ENCODE measurements around the gene ADCY9.

DNA sequence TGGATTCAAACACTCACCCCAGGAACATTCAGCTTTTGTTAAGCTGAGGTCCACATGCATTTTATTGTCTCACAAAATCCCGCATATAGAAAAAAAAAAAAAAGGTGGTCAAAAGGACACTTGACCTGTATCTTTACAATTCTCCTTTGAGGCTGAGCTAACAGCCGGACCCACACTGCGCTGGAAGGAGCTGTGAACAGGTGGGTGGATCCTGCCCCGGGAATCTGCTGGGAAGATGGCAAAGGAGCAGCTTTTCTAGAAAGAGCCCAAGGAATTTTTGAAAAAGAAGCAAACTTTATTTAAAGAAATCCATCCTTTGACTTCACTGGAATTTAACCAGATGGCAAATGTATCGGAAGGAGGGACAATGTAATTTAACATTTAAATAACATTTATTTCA is 108.1 kb downstream of the ADCY9 start:
- TF ChIP-seq, protein P1, sequence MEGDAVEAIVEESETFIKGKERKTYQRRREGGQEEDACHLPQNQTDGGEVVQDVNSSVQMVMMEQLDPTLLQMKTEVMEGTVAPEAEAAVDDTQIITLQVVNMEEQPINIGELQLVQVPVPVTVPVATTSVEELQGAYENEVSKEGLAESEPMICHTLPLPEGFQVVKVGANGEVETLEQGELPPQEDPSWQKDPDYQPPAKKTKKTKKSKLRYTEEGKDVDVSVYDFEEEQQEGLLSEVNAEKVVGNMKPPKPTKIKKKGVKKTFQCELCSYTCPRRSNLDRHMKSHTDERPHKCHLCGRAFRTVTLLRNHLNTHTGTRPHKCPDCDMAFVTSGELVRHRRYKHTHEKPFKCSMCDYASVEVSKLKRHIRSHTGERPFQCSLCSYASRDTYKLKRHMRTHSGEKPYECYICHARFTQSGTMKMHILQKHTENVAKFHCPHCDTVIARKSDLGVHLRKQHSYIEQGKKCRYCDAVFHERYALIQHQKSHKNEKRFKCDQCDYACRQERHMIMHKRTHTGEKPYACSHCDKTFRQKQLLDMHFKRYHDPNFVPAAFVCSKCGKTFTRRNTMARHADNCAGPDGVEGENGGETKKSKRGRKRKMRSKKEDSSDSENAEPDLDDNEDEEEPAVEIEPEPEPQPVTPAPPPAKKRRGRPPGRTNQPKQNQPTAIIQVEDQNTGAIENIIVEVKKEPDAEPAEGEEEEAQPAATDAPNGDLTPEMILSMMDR (IDR thresholded peaks at IDR 0.05; ENCODE audit: low read depth, low read length, poor library complexity, severe bottlenecking) = no peak
- TF ChIP-seq EZH2phosphoT487 (IDR thresholded peaks at IDR 0.05; ENCODE audit: borderline replicate concordance, low read length) = no peak

Data from DOHH2 (cell line).